Stimulated activated CD4-positive, alpha-beta T cell treated with anti-CD3 and anti-CD28 coated beads, Interleukin-15, amount 100 ng/mL, for 24 hours (primary cell): ENCODE data around the gene PITX1.
A peak's percentile ranks its signal among the peaks of the same experiment; 100 is the strongest.
"Not testable (repeated sequence)": the region's sequence is repeated elsewhere in the genome, so short reads cannot be mapped to it uniquely, and the experiment has no call there.

Source experiments
- DNase-seq: peaks from one replicate; pipeline ENCODE4 v3.0.0-alpha.2; 2020

Gene PITX1

GRCh38 chr5:135033901-135034235, at the start of gene PITX1:
Gene PITX1, minus strand, starts transcription at chr5:135034228. Its CDS starts 347 bp downstream, at chr5:135033881.
- peak; percentile 24 for DNase-seq

GRCh38 chr5:135083334-135083733, 49.3 kb upstream of the PITX1 start:
- DNase-seq = not testable (repeated sequence)

GRCh38 chr5:135081240-135081639, 47.2 kb upstream of the PITX1 start:
- DNase-seq = no peak

- no peak for DNase-seq
Measured at GRCh38 chr5:135079760-135080159, 45.7 kb upstream of the PITX1 start.

GRCh38 chr5:135079099-135079681, 45.2 kb upstream of the PITX1 start:
- no peak for DNase-seq

GRCh38 chr5:135076801-135077200, 42.8 kb upstream of the PITX1 start:
- DNase-seq = no peak

GRCh38 chr5:135076051-135076491, 42.0 kb upstream of the PITX1 start:
- DNase-seq = no peak

GRCh38 chr5:135075621-135076020, 41.6 kb upstream of the PITX1 start:
- DNase-seq = no peak

- DNase-seq = no peak
Measured at GRCh38 chr5:135073761-135074345, 39.8 kb upstream of the PITX1 start.

GRCh38 chr5:135072387-135073281, 38.6 kb upstream of the PITX1 start:
- no peak for DNase-seq

GRCh38 chr5:135071311-135071710, 37.3 kb upstream of the PITX1 start:
- DNase-seq = no peak

GRCh38 chr5:135069895-135070657, 36.0 kb upstream of the PITX1 start:
- DNase-seq = no peak

GRCh38 chr5:135069016-135069770, 35.2 kb upstream of the PITX1 start:
- DNase-seq = no peak

- no peak for DNase-seq
Measured at GRCh38 chr5:135067587-135067986, 33.6 kb upstream of the PITX1 start.

GRCh38 chr5:135066781-135067180, 32.8 kb upstream of the PITX1 start:
- DNase-seq = no peak

GRCh38 chr5:135065306-135066265, 31.6 kb upstream of the PITX1 start:
- no peak for DNase-seq

GRCh38 chr5:135064235-135064570, 30.2 kb upstream of the PITX1 start:
- DNase-seq = no peak

- DNase-seq = no peak
Measured at GRCh38 chr5:135063511-135064234, 29.6 kb upstream of the PITX1 start.

- DNase-seq = no peak
Measured at GRCh38 chr5:135063056-135063445, 29.0 kb upstream of the PITX1 start.

- DNase-seq = no peak
Measured at GRCh38 chr5:135062216-135063055, 28.4 kb upstream of the PITX1 start.
